GM20000 (cell line): ENCODE data around the gene AXL.

ENCODE experiments used
- DNase-seq: peaks from one replicate; pipeline ENCODE4 v3.0.0; 2012; ENCODE audit warnings: low spot score
- CTCF ChIP-seq: IDR thresholded peaks from 2 replicates; pipeline ENCODE4 v1.5.1; 2012; ENCODE audit warnings: mild to moderate bottlenecking, control low read depth; ENCODE audit errors: extremely low read depth, missing control alignments

AXL gene

GRCh38 chr19:41302624-41303351, 83.8 kb downstream of the AXL start:
- DNase-seq: peak; percentile 78
- no peak for TF ChIP-seq CTCF

GRCh38 chr19:41303954-41304353, 84.9 kb downstream of the AXL start:
- no peak for TF ChIP-seq CTCF
- DNase-seq: no peak

GRCh38 chr19:41304706-41305483, 85.9 kb downstream of the AXL start:
- no peak for DNase-seq
- no peak for TF ChIP-seq CTCF

GRCh38 chr19:41305927-41306793, 87.1 kb downstream of the AXL start:
- no peak for DNase-seq
- no peak for TF ChIP-seq CTCF

- DNase-seq: no peak
Observed at GRCh38 chr19:41307090-41307875, 88.3 kb downstream of the AXL start.

More at GRCh38 chr19:41307090-41307875, 88.3 kb downstream of the AXL start:
- no peak for TF ChIP-seq CTCF
